ENCODE measurements around the gene PDE11A.
A peak's percentile ranks its signal among the peaks of the same experiment; 100 is the strongest.

The PDE11A gene

DNA sequence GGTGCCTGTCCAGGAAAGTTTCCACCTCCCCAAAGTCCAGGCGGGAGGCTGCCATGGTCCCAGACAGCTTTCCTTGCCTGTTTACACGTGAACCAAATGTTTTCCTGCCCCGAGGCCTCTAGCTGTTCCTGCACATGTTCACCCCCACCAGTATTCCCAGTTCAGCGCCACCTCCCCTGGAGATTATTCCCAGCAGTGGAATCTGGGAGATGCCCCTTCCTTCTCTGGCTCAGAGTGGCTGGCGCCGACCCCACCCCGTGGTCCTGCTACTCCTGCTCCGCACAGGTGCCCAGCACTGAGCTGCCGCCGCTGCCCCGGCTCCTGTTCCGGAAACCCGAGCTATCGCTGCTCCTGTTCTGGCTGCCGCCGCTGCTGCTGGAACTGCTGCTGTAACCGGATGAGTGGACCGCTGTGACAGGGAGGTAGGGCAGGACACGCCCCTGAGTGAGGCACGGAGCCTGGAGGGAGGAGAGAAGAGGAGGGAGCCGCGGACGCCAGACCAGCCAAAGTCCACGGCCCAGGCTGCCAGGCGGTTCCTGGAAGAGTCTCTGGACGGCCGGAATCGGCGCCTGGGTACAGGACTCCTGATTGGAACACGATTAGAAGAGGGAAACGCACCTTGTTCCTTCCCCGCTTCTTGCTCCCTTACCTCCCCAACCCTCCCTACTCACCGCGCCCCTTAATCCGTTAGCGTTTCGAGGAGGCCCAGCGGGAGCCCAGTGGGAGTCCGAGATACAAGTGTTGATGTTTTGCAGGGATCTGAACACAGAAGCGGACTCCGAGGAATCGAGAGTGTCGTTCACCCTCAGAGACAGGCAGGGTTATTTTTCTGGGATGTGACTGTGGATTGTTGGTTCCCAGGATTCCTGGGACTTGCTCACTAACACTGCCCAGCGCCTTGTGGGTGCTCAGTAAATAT lies at the start of gene PDE11A:
TSS of gene PDE11A (minus strand) at position 395 of the 919 bp plus-strand sequence. CDS start at position 55, 340 bp downstream.
- Histone ChIP-seq H3K36me3 (no peaks in the 10 kb centered on the region), H3K27ac (peak within 1 kb of the TSS; percentile 71), H3K9me3 (ENCODE audit: severe bottlenecking) (no peaks in the 10 kb centered on the region), H3K4me3 (ENCODE audit: low read depth, low read length) (peak within 1 kb of the TSS; percentile 65), H3K27me3 (ENCODE audit: insufficient read depth, low read depth, severe bottlenecking) (no peaks in the 10 kb centered on the region)
- DNase-seq = peak; percentile 92
- TF ChIP-seq, protein P1, sequence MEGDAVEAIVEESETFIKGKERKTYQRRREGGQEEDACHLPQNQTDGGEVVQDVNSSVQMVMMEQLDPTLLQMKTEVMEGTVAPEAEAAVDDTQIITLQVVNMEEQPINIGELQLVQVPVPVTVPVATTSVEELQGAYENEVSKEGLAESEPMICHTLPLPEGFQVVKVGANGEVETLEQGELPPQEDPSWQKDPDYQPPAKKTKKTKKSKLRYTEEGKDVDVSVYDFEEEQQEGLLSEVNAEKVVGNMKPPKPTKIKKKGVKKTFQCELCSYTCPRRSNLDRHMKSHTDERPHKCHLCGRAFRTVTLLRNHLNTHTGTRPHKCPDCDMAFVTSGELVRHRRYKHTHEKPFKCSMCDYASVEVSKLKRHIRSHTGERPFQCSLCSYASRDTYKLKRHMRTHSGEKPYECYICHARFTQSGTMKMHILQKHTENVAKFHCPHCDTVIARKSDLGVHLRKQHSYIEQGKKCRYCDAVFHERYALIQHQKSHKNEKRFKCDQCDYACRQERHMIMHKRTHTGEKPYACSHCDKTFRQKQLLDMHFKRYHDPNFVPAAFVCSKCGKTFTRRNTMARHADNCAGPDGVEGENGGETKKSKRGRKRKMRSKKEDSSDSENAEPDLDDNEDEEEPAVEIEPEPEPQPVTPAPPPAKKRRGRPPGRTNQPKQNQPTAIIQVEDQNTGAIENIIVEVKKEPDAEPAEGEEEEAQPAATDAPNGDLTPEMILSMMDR (IDR thresholded peaks at IDR 0.05; ENCODE audit: low read depth, low read length) = no peak

DNA sequence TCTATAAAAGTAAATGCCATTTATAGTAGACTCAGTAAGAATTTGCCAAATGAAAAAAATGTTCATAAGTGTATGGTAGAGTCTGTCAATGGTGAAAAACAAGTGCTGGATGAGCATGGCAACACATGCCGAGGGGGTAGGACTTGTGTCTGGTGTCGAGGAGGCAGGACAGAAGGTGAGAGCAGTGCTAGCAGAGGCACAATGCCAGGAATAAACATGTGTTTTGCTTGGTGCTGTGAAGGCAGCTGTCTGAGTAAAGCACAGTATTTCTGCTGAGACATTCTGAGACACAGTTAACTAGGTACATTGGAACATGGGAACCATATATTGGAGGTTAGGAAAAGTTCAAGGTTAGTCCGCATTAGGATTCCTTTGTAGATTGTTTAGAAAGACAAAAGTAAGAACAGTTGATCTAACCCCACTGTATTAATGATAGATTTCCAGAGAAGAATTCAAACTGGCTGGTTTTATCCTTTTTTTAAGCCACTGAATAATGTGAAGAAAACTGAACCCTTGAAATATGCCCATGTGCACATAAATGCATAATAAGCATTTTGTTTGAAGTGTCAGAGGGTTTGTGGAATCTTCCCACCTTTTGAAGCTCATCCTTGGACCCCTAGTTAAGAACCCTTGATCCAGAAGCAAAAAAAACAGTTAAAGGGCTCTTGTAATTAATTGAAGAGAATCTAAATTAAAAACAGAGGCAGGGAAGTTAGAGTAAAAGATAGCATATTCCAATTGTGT lies 46.8 kb upstream of the PDE11A start:
- Histone ChIP-seq H3K27ac (no peak overlapping the region), H3K4me3 (ENCODE audit: low read depth, low read length) (no peak overlapping the region), H3K9me3 (ENCODE audit: severe bottlenecking) (no peaks in the 10 kb centered on the region), H3K36me3 (peaks cover 6% of the 10 kb centered on the region; the same call in 1 of the 2 replicates), H3K27me3 (ENCODE audit: insufficient read depth, low read depth, severe bottlenecking) (no peaks in the 10 kb centered on the region)
- TF ChIP-seq, protein P1 (IDR thresholded peaks at IDR 0.05; ENCODE audit: low read depth, low read length) = no peak
- no peak for DNase-seq

DNA sequence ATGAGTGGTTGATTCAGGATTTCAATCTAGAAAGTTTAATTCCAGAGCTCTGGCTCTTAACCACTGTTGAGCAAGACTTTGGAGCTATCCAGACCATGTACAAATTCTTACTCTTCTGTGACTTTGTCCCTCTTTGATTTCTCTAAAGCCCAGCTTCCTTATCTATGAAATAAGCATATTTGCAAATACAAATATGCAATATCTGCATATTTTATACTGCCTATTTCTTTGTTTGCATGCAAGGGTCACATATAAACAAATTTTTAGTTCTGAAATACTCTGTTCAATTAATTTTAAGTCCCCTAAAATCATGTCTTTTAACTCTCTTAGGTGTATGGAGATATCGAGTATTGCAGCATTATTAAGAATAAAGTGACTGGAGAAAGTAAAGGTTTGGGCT lies 45.1 kb upstream of the PDE11A start:
- no peak overlapping the region for H3K27ac ChIP-seq
- H3K9me3 ChIP-seq (ENCODE audit: severe bottlenecking) = no peaks in the 10 kb centered on the region
- TF ChIP-seq, protein P1 (IDR thresholded peaks at IDR 0.05; ENCODE audit: low read depth, low read length) = no peak
- H3K27me3 ChIP-seq (ENCODE audit: insufficient read depth, low read depth, severe bottlenecking) = no peaks in the 10 kb centered on the region
- peaks cover 5% of the 10 kb centered on the region; the same call in 1 of the 2 replicates for H3K36me3 ChIP-seq
- no peak overlapping the region for H3K4me3 ChIP-seq (ENCODE audit: low read depth, low read length)
- DNase-seq = no peak

DNA sequence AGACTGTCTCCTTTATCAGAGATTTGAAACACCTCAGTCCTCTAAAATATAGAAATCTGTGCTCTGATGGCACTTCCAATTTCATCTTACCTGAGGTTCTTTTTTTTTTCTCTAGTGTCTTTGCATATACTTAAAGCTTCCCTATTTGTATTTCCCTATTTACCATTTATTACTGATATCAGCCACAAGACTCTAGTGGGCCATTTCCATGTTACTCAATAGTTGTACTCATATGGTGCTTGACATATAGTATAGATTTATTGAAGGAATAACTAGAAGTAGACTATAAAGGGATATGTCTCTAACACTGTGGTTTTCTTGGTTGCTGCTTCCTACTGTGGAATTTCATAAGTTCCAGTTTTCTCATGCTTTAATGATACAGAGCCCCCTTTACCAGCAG lies 42.7 kb upstream of the PDE11A start:
- H3K4me3 ChIP-seq (ENCODE audit: low read depth, low read length) = no peak overlapping the region
- no peaks in the 10 kb centered on the region for H3K27me3 ChIP-seq (ENCODE audit: insufficient read depth, low read depth, severe bottlenecking)
- TF ChIP-seq, protein P1 (IDR thresholded peaks at IDR 0.05; ENCODE audit: low read depth, low read length) = no peak
- no peaks in the 10 kb centered on the region for H3K9me3 ChIP-seq (ENCODE audit: severe bottlenecking)
- no peak overlapping the region for H3K27ac ChIP-seq
- DNase-seq = no peak
- no peaks in the 10 kb centered on the region for H3K36me3 ChIP-seq

DNA sequence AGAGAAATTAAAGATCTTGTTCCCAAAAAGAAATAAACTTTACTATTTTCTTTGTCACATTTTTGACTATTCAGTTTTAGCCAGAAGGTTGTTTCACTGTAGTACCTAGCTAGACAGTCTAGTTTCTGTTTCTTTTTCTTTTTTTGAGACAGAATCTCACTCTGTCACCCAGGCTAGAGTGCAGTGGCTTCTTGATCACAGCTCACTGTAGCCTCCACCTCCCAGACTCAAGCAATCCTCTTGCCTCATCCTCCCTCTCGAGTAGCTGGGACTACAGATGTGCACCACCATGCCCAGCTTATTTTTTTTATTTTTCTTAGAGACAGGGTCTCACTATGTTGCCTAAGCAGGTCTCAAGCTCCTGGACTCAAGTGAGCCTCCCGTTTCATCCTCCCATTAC lies 41.9 kb upstream of the PDE11A start:
- Histone ChIP-seq H3K36me3 (no peaks in the 10 kb centered on the region), H3K27ac (no peak overlapping the region), H3K9me3 (ENCODE audit: severe bottlenecking) (no peaks in the 10 kb centered on the region), H3K27me3 (ENCODE audit: insufficient read depth, low read depth, severe bottlenecking) (no peaks in the 10 kb centered on the region), H3K4me3 (ENCODE audit: low read depth, low read length) (no peak overlapping the region)
- no peak for DNase-seq
- TF ChIP-seq, protein P1 (IDR thresholded peaks at IDR 0.05; ENCODE audit: low read depth, low read length) = no peak

Data from WERI-Rb-1 (cell line).